Right cardiac atrium (tissue), 5 donors: ENCODE data around the gene ZRANB1. TPM values are rescaled to one million over a fixed set of nuclear protein-coding genes. Genes with fewer than 3 reads are reported as not detected.

Experiments
- ATAC-seq, 2 donors: fragments of 200-7000 bp; cut with Tn5 transposase; one replicate each; pipeline versions ENCODE4 v1.8.0 to v1.9.1; 2020; ENCODE audit warnings: moderate library complexity in 2 of 2, mild to moderate bottlenecking in 1 of 2
- DNase-seq, 3 donors: peaks; one replicate each; pipeline ENCODE4 v3.0.0-alpha.2; 2020
- H3K27ac ChIP-seq: one replicate; pipeline ENCODE4 v1.5.1; 2013; ENCODE audit warnings: mild to moderate bottlenecking, low read length, control low read depth, moderate library complexity
- H3K27me3 ChIP-seq: one replicate; pipeline ENCODE4 v1.6.1; 2013; ENCODE audit not compliant: control insufficient read depth, insufficient read depth
- H3K4me1 ChIP-seq: one replicate; pipeline ENCODE4 v1.6.1; 2013; ENCODE audit warnings: low read length; ENCODE audit not compliant: control insufficient read depth, insufficient read depth
- H3K4me3 ChIP-seq: one replicate; pipeline ENCODE4 v1.5.1; 2013; ENCODE audit warnings: low read length, control low read depth
- H3K9me3 ChIP-seq: one replicate; pipeline ENCODE4 v1.6.1; 2013; ENCODE audit warnings: low read length; ENCODE audit not compliant: control insufficient read depth
- WGBS: extraction: QIAGEN DNeasy Blood & Tissue Kit; methylation state at CpG from one replicate; pipeline ENCODE4 v1.1.7; 2013; 5-methylcytosine and 5-hydroxymethylcytosine counted together
- intact Hi-C, 4 donors: fragments of 100-400 bp; cut with DNase I; formaldehyde crosslinking; loops; one replicate each; pipeline versions ENCODE4 v1.11.0 to v1.14.0; 2022 to 2023
- polyA plus RNA-seq: library from polyadenylated mRNA; stranded (reverse); fragments of 200-250 nt; gene quantifications from one replicate; pipeline ENCODE4 v1.2.3, GENCODE V29; 2013
- total RNA-seq, 4 donors: library from RNA; stranded (reverse); fragmentation: NEBNext Ultra II Directional; extraction: Animal tissue kit (Norgen Biotek cat#: 25700); gene quantifications; one replicate each; pipeline ENCODE4 v1.2.1, GENCODE V29; 2021
- donor health status: healthy with polysubstance abuse.
- donor health status: DM: no; HTN: yes; CAD: no.
- donor health status: DM: no; HTN: no; CAD: no.
- donor health status: DM: no; HTN: yes; CAD: no; lungs with severe emphysema.
- donor health status: DM: yes; HTN: yes; CAD: no.

Gene ZRANB1
- total and polyA plus RNA-seq, 5 donors: 14.4 to 32.2 (median 27.7) TPM

DNA sequence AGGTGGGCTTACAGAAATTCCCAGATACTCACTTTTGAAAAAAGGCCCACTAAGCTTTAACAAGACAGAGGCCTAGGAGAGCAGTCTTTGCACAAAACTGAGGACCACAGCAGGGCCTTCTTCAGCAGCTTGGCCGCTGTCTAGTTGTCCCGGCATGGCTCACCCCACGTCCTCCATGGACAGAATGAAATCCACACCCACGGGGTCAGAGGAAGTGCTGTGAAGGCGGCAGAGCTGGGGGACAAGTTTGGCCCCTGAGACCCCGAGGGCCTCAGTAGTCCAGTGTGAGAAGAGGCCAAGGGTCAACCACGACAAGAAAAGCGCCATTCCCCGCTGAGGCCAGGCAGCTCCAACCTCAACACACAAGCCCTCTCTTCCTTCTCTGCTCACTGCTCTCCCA is 78.9 kb downstream of the ZRANB1 start:
- intact Hi-C loops: no loop called here
- Histone ChIP-seq H3K4me3 (no peak overlapping the region), H3K27ac (no peak overlapping the region), H3K27me3 (no peaks in the 10 kb centered on the region), H3K9me3 (no peaks in the 10 kb centered on the region), H3K4me1 (peaks cover 48% of the 10 kb centered on the region)
- no peak for ATAC-seq
- peak in 2 of 3 donors; percentile 26 to 28 for DNase-seq
- WGBS: 86% methylated on average over 9 of the region's 9 CpGs

DNA sequence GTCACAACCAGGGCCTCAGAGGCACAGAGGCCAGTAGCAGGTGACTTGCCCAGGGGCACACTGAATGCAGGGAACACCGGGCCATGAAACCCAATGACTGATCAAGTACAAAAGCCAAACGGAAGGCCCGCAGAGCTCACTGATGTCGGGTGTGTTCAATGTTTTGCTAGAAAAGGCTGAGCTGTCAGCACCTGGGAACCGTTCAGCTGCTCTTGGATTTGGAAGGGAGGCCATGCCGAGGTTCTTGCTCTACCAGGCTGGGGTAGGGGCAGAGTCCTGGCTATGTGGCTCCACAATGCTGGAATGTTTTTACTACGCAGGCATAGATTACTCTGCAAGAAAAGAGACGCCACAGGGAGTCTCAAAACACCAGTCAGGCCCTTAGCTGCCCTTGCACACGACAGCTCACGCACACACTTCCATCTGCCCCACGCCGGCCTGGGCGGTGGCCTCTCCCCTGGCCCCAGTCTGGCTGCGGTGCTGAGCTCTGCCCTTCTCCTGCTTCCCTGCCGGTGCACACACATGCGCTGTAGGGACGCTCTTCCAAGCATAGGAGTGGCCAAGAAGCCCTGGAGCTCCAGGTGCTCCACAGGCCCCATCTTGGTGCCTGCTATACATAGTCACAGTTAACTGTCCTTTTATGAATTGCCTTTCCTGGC is 79.9 kb downstream of the ZRANB1 start:
- Histone ChIP-seq H3K27ac (no peak overlapping the region), H3K4me1 (peaks cover 40% of the 10 kb centered on the region), H3K9me3 (no peaks in the 10 kb centered on the region), H3K4me3 (no peak overlapping the region), H3K27me3 (no peaks in the 10 kb centered on the region)
- DNase-seq (peak in 2 of 3 donors; percentile 36 to 64), ATAC-seq (no peak)
- intact Hi-C loops: no loop called here
- 75% methylated on average over 17 of the region's 17 CpGs for WGBS

DNA sequence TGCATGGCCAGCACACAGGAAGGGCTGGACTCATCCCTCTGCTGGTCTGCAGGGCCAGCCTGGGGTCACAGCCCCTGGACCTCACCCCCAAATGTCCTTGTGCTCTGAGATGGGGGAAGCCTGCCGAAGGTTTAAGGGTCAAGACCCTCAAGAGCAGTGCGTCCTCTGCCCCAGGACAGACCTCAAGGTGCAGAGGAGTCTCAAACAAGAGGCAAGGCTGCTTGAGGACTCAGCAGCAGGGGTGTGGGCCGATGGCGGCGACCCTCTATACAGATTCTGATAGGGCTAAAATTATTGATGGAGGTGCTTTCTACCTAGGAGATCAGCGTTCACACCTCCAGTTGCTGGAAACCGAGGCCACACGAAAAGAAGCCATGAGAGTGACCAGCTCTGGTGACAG is 80.7 kb downstream of the ZRANB1 start:
- Histone ChIP-seq H3K4me1 (peaks cover 32% of the 10 kb centered on the region), H3K27ac (peak overlapping the region; percentile 58), H3K27me3 (no peaks in the 10 kb centered on the region), H3K9me3 (no peaks in the 10 kb centered on the region), H3K4me3 (no peak overlapping the region)
- ATAC-seq (no peak), DNase-seq (peak in 1 of 3 donors; percentile 14)
- intact Hi-C loops: no loop called here
- 95% methylated on average over 8 of the region's 8 CpGs for WGBS

DNA sequence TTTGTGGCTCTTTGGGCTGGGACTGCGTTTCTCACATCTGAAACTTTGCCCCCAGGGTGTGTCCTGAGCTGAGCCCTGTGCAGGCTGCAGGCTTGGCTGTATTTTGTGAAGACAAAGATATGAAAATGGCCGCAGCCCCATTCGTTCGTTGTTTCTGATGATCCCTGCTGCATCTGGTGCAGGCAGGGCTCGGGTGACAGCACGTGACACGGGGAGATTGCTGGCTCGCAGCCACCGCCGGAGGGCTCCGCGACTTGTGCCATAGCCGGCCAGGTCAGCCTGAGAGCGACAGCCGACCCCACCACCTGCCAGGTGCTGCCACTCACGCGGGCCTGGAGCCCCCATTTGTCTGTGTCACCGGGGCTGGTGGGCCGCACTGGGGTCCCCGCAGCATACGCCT is 81.3 kb downstream of the ZRANB1 start:
- ATAC-seq (peak; percentile 6 to 27), DNase-seq (peak in 2 of 3 donors; percentile 81 to 83)
- 54% methylated on average over 21 of the region's 21 CpGs for WGBS
- H3K9me3 ChIP-seq: no peaks in the 10 kb centered on the region
- intact Hi-C loops: no loop called here
- H3K4me3 ChIP-seq: no peak overlapping the region
- H3K27ac ChIP-seq: peak overlapping the region; percentile 63
- H3K27me3 ChIP-seq: no peaks in the 10 kb centered on the region
- peaks cover 28% of the 10 kb centered on the region for H3K4me1 ChIP-seq

DNA sequence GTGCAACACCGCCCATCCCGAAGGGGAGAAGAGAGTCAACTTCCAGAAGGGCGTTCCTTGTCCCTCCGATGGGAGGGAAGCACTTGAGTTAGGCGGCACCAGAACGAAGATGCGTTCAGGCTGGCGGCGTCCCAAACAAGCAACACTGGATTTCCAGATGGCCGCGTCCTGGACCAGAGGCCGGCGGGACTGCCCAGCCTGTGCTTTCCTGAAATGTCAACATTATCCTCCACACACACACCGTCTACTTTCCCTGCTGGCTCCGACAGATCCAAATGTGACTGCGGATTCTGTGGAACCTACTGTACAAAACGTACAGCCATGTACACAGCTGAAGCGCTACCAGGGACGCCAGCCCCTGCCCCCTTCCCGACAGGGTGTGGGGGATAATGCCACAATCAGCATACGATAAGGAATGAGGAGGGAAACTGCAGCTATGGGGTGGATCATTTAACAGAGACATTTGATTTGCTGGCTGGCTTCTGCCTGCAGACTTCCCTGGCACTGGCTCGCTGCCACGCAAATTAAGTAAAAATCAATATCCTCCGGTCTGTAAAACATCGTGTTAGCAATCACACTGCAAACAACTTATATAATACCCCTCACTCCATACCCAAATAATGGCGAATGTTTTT is 82.1 kb downstream of the ZRANB1 start:
- 27% methylated on average over 26 of the region's 26 CpGs for WGBS
- Histone ChIP-seq H3K4me3 (no peak overlapping the region), H3K27ac (peak overlapping the region; percentile 63), H3K27me3 (no peaks in the 10 kb centered on the region), H3K4me1 (peaks cover 27% of the 10 kb centered on the region), H3K9me3 (no peaks in the 10 kb centered on the region)
- ATAC-seq (peak; percentile 53 to 62), DNase-seq (peak; percentile 73 to 91 (median 87))
- intact Hi-C loops: no loop called here

DNA sequence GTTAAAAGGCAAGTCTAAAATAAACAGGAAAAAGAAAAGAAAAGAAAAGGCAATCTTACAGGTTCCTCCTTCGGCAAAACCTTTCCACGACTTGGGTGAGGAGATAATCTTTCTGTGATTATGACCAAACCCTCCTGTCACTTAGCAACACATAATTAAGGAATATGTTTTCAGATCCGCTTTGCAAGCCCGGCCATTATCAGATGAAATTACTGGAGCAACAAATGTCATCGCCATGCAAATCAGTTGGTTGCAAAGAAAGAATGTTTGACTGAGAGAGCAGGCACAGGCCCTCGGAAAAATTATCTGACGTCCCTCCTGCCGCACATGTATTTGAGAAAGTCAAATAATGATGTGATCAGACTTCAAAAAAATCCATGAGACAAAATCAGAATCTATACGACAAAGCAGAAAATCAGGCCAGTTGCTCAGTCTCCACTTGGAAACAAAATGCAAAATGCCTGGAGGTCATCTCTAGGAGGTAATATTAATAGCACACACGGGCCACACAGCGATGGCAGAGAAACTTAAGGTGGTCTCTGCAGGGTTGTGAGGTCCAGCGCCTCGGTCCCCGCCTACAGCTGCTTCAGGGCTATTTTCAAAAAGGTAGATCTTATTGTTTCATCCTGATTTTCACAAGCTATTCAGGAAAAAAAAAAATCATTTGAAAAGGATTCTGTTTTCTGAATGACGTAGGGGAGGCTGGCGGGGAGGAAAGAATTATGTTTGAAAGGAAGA is 82.7 kb downstream of the ZRANB1 start:
- DNase-seq: peak in 1 of 3 donors; percentile 13
- no peak for ATAC-seq
- Histone ChIP-seq H3K27ac (no peak overlapping the region), H3K4me3 (no peak overlapping the region), H3K4me1 (peaks cover 27% of the 10 kb centered on the region), H3K27me3 (no peaks in the 10 kb centered on the region), H3K9me3 (no peaks in the 10 kb centered on the region)
- intact Hi-C loops: no loop called here
- WGBS: 44% methylated on average over 16 of the region's 16 CpGs

DNA sequence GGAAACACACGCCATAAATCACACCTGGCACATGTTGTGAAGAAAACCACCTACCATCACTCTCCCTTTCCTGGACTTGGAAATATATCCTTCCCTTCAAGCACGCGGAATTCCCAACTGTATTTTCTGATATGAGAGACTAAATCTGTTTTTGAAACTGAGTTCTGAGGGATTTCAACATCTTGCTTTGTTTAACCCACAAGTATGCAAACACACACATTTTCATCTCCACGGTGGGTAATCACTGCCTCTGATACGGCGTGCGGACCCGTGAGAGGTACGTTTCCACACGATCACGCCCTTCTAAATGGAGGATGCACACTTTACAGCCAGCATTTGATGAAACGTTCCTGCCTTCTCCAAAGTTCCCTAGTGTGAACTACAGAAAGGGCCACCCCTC is 83.4 kb downstream of the ZRANB1 start:
- Histone ChIP-seq H3K27me3 (no peaks in the 10 kb centered on the region), H3K4me1 (peaks cover 23% of the 10 kb centered on the region), H3K9me3 (no peaks in the 10 kb centered on the region), H3K4me3 (no peak overlapping the region), H3K27ac (peak overlapping the region; percentile 25)
- DNase-seq (no peak), ATAC-seq (no peak)
- intact Hi-C loops: no loop called here
- WGBS: 46% methylated on average over 12 of the region's 12 CpGs

DNA sequence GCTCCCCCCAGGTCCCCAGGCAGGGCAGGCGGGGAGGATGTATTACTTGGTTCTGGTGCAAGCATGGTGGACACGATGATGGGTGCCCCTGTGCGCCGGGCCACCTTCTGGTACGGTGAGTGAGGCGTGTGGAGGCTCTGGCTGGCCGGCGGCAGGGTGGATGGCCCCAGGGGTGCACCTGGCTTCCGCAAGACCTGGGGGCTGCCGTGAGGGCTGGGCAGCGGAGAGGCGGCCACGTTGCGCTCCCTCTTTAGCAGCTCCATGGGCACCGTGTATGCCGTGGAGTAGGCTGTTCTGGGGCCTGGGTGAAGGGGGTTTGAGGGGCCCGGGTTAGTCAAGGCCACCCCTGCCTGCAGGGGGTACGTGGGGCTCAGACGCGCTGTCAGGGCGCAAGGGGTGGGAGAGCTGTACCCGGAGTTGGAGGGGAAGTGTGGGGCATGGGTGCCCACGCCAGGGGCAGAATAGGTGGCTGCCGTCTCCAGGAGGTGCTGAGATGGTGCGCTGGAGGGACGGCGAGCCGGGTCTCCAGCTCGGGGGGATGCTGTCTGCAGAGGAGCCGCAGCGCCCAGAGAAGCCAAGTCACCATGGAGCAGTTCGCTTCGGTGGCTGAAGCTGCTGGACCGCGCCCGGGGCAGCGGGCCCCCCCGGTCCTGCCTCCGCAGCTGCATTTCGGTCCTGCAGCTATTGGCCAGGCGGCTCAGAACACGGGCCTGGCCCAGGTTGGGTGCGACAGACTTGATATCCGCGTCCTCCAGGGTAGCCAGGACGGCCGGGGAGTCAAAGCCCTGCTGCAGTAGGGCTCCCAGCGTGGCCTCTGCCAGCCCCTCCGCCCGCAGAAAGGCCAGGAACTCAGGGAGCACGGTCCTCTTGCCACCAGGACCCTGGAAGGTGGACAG is 84.4 kb downstream of the ZRANB1 start:
- intact Hi-C loops: no loop called here
- no peaks in the 10 kb centered on the region for H3K9me3 ChIP-seq
- DNase-seq (peak in 1 of 3 donors; percentile 37), ATAC-seq (no peak)
- no peak overlapping the region for H3K4me3 ChIP-seq
- peaks cover 28% of the 10 kb centered on the region for H3K4me1 ChIP-seq
- no peak overlapping the region for H3K27ac ChIP-seq
- H3K27me3 ChIP-seq: no peaks in the 10 kb centered on the region
- WGBS: 96% methylated on average over 51 of the region's 51 CpGs

DNA sequence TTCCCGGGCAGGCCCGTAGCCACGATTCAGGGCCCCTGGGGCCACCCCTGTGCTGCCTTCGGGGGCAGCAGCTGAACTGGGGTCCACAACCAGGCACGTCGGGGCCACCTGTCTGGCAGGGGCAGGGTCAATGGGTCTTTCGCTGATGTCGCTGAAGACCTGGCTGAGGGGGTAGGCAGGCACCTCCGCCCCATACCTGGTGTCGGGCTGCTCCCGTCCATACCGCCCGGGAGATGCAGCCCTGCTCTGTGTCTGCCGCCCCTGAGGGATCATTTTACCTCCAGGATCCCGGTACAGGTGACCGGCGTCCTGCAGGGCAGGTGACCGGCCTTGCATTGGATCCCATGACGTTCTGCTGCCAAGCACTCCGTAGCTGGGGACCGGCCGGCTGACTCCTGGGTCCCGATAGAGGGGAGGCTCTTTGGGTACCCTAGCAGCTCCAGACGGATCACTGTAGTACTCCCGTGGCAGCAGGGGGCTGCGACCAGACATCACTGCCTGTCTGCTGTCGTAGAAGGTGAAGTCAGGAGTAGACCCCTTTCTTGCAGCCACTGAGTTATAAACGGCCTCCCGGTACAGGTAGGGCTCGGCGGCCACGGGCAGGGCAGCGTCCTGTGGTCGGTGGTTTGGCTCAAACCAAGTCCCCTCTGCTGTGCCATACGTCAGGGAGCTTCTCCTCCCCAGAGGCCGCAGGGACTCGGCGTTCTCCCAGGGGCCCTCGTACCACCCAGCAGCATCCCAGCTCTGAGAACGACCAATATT is 85.2 kb downstream of the ZRANB1 start:
- DNase-seq (peak in 1 of 3 donors; percentile 48), ATAC-seq (no peak)
- no peak overlapping the region for H3K4me3 ChIP-seq
- intact Hi-C loops: no loop called here
- peak overlapping the region; percentile 8 for H3K27ac ChIP-seq
- no peaks in the 10 kb centered on the region for H3K27me3 ChIP-seq
- no peaks in the 10 kb centered on the region for H3K9me3 ChIP-seq
- WGBS: 94% methylated on average over 40 of the region's 40 CpGs
- H3K4me1 ChIP-seq: peaks cover 22% of the 10 kb centered on the region
